HEK293 (cell line): Measurements from ENCODE around the gene PCSK5.

ENCODE experiments used
- TCF7L2 ChIP-seq: IDR thresholded peaks from 2 replicates; pipeline ENCODE4 v1.6.1; 2011; ENCODE audit warnings: low read depth, mild to moderate bottlenecking, inconsistent platforms, low read length, moderate library complexity, borderline replicate concordance
- ZBTB1 ChIP-seq: fragments of 450-650 bp; formaldehyde crosslinking; IDR thresholded peaks from 2 replicates; pipeline ENCODE4 v1.5.1; 2016; ENCODE audit warnings: missing biosample characterization, missing genetic modification characterization
- ZNF121 ChIP-seq: fragments of 450-650 bp; formaldehyde crosslinking; IDR thresholded peaks from 2 replicates; pipeline ENCODE4 v1.5.1; 2016; ENCODE audit warnings: missing biosample characterization, missing genetic modification characterization
- ZNF274 ChIP-seq, 2 experiments: fragments of 200-500 bp in 1 of 2; fragments of 450-650 bp in 1 of 2; sonication (Bioruptor generic) in 1 of 2; formaldehyde crosslinking in 1 of 2; IDR thresholded peaks; 2 replicates each; pipeline versions ENCODE4 v1.5.1 to v1.6.1; 2014 to 2016; ENCODE audit warnings: borderline replicate concordance in 1 of 2, inconsistent platforms in 1 of 2, low read length in 1 of 2, missing biosample characterization in 1 of 2, missing genetic modification characterization in 1 of 2
- ZNF416 ChIP-seq: fragments of 450-650 bp; formaldehyde crosslinking; IDR thresholded peaks from 2 replicates; pipeline ENCODE4 v1.5.1; 2016; ENCODE audit warnings: missing biosample characterization, missing genetic modification characterization
- ZSCAN4 ChIP-seq: fragments of 450-650 bp; formaldehyde crosslinking; IDR thresholded peaks from 2 replicates; pipeline ENCODE4 v1.5.1; 2017; ENCODE audit warnings: missing biosample characterization, missing genetic modification characterization
- TF ChIP-seq, protein P1 (sequence below): fragments of 450-650 bp; formaldehyde crosslinking; IDR thresholded peaks from 2 replicates; pipeline ENCODE4 v1.5.1; 2016; ENCODE audit warnings: missing biosample characterization, missing genetic modification characterization

GRCh38 chr9:76369583-76369982 is 479.1 kb downstream of the PCSK5 start:
- TF ChIP-seq, protein P1, sequence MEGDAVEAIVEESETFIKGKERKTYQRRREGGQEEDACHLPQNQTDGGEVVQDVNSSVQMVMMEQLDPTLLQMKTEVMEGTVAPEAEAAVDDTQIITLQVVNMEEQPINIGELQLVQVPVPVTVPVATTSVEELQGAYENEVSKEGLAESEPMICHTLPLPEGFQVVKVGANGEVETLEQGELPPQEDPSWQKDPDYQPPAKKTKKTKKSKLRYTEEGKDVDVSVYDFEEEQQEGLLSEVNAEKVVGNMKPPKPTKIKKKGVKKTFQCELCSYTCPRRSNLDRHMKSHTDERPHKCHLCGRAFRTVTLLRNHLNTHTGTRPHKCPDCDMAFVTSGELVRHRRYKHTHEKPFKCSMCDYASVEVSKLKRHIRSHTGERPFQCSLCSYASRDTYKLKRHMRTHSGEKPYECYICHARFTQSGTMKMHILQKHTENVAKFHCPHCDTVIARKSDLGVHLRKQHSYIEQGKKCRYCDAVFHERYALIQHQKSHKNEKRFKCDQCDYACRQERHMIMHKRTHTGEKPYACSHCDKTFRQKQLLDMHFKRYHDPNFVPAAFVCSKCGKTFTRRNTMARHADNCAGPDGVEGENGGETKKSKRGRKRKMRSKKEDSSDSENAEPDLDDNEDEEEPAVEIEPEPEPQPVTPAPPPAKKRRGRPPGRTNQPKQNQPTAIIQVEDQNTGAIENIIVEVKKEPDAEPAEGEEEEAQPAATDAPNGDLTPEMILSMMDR (tag by site-specific recombination) = no peak
- TF ChIP-seq ZNF416 (tag by site-specific recombination) = no peak
- TF ChIP-seq ZBTB1 = no peak
- no peak for TF ChIP-seq ZNF121 (tag by site-specific recombination)
- TF ChIP-seq ZSCAN4 (tag by site-specific recombination) = no peak
- TF ChIP-seq TCF7L2 = no peak
- no peak for TF ChIP-seq ZNF274 (IDR thresholded peaks at IDR 0.05; ENCODE audit: low read length)
- no peak for TF ChIP-seq ZNF274 (tag by site-specific recombination; IDR thresholded peaks at IDR 0.05; ENCODE audit: borderline replicate concordance)
